AG09309 (cell line): ENCODE measurements around the gene TMC1.

Source experiments
- DNase-seq: peaks from one replicate; pipeline ENCODE4 v3.0.0-alpha.2; 2010; ENCODE audit warnings: low read depth
- H3K4me3 ChIP-seq: 2 replicates; pipeline ENCODE4 v1.5.1; 2011; ENCODE audit warnings: mild to moderate bottlenecking, low read depth, low read length, moderate library complexity; ENCODE audit not compliant: control insufficient read depth
- CTCF ChIP-seq: IDR thresholded peaks from 2 replicates; pipeline ENCODE4 v1.5.1; 2011; ENCODE audit warnings: mild to moderate bottlenecking, low read depth, low read length, inconsistent platforms; ENCODE audit not compliant: insufficient read depth, control insufficient read depth; ENCODE audit errors: missing control alignments

TMC1 gene

GRCh38 chr9:72721067-72721466, 199.7 kb downstream of the TMC1 start:
- no peak overlapping the region for H3K4me3 ChIP-seq
- no peak for DNase-seq
- TF ChIP-seq CTCF: no peak

GRCh38 chr9:72726947-72727346, 205.5 kb downstream of the TMC1 start:
- no peak for DNase-seq
- H3K4me3 ChIP-seq: no peak overlapping the region
- no peak for TF ChIP-seq CTCF

- TF ChIP-seq CTCF: no peak
- H3K4me3 ChIP-seq: no peak overlapping the region
- DNase-seq: no peak
Observed at GRCh38 chr9:72728031-72728770, 206.8 kb downstream of the TMC1 start.

- no peak overlapping the region for H3K4me3 ChIP-seq
- no peak for DNase-seq
- TF ChIP-seq CTCF: no peak
Observed at GRCh38 chr9:72733895-72734294, 212.5 kb downstream of the TMC1 start.

GRCh38 chr9:72734631-72735030, 213.2 kb downstream of the TMC1 start:
- no peak for TF ChIP-seq CTCF
- DNase-seq: no peak
- H3K4me3 ChIP-seq: no peak overlapping the region

- H3K4me3 ChIP-seq: no peak overlapping the region
- no peak for DNase-seq
- TF ChIP-seq CTCF: no peak
Observed at GRCh38 chr9:72743836-72744235, 222.4 kb downstream of the TMC1 start.
